Activated CD4-positive, alpha-beta T cell treated with anti-CD3 and anti-CD28 coated beads, Interleukin-2, amount 50 U/mL, for 24 hours (primary cell): ENCODE results near the gene TCOF1.
"Not testable (repeated sequence)": the region's sequence is repeated elsewhere in the genome, so short reads cannot be mapped to it uniquely, and the experiment has no call there.

Source experiments
- DNase-seq, 2 donors: peaks; one replicate each; pipeline ENCODE4 v3.0.0-alpha.2; 2020; ENCODE audit warnings: low read depth in 1 of 2, low spot score in 1 of 2

The TCOF1 gene

DNA sequence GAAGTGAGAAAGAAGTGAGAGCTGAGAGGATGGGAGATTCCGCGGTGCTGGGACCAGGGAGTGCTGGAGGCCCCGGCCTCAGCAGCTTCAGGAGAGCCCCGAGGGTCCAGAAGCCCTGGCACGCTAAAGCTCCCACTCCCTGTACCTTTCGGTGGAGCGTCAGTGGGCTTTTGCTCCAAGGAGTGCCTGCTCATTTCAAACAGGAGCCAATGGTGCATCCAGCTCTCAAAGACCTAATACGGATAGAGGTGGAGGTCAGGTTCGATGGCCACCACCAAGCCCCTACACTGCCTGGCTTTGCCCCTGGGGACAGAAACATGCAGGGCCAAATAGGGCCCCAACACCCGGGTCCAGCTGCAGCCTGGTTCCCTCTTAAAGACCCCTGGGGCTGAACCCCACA lies 47.0 kb downstream of the TCOF1 start:
- no peak for DNase-seq

DNA sequence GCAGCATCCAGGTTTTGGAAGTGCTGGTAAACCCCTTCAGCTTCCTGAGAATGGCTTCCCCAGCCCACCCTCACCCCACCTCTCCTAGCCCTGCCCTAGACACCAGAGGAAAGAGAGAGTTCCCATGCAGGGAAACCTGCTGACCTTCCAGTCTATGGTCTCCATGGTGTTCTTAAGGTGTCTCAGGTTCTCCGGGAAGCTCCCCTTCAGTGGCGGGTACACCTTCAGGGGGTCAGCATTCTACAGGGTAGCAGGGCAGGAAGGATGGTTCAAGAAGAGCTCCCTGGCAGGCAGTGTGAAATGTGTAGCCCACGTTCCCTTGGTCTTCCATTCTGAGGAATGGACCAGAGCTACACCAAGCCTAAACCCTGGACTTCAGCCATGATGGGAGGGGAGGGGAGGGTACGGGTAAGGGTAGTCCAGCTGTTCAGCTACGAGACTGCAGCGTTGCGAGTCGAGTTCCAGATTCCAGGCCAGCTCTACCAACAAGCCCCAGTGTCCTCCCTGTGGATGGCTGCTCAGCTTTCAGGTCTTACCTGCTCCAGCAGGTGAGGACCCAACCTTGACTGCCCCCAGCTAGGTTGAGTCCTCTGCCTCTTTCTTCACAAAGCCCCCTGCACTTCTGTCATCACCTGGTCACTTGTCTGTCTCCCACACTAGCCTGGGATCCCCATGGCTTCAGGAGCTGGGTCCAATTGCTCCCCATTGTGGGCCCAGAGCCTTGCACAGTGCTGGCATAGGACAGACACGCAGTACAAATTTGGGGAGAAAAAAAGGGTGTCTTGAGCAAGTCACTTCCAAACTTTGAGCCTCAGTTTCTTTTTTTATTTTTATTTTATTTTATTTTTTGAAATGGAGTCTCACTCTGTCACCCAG lies 47.7 kb downstream of the TCOF1 start:
- no peak for DNase-seq

DNA sequence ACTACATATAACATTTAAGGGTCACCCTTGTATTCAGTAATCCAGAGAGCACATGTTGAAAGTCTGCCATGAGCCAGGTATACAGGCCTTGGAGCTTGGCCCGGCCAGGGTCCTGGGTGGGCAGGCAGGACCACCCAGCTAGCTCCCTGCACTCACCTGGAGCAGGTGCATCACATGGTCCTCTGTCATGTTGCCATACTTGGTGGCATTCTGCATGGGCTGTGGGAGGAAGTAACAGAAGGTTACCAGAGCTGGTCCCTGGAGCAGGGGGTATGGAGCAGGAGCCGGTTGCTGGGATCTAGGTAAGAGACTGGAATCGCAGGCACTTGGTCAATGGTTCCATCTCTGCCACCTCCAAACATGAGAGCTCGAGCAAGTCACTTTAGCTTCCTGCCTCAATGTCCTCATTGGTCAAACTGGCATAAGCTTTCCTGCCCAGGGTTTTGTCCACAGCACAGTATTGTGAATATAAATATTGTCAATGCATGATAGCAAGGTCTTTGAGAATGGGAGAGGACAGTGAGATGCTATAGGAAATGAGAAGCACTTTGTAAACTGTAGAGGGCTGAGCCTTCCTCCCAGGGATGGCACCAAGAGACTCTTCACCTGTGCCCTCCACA lies 48.7 kb downstream of the TCOF1 start:
- no peak for DNase-seq

DNA sequence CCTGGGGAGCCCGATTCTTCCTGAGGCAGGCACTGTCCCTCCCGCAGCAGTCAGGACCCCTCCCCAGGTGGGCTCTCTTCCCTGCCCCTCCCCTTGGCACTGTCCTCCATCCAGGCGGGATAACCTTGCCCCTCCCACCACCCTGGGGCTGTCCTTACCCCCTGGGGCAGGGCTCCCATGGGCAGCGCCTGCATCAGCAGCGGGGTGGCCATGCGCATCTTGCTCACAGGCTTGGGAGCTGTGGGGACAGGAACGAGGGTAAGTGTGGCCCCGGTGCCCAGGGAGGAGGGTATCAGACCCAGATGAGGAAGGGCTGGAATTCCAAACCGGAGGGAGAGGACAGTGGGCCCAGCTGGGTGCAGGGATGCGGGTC lies 49.2 kb downstream of the TCOF1 start:
- no peak for DNase-seq

DNA sequence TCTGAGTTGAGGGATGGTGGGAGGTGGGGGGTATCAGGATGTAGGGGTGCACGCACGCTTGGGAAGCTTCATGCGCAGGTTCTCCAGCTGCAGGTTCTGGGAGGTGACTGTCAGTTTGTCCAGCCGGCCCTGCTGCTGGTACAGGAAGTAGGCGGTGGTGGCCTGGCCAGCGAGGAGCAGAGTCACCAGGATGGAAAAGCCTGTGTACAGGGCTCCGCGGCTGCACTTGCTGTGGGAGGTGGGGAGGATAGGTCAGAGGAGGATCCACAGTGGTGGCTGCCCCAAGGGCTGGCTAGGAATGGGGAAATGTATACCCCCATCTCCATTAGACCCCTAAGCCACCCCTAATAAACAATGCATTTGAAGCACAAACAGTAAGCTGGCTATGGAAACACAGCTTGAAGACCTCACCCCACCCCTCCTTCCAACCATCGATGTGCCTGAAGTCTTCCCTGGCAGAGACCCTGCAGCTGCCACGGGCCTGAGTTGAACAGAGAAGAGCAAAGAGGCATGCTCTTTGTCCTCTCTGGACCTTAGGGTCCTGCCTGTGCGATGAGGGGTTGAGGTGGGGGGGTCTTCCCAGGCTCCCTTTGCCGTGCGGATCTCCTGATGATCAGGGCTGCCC lies 49.7 kb downstream of the TCOF1 start:
- DNase-seq = no peak

DNA sequence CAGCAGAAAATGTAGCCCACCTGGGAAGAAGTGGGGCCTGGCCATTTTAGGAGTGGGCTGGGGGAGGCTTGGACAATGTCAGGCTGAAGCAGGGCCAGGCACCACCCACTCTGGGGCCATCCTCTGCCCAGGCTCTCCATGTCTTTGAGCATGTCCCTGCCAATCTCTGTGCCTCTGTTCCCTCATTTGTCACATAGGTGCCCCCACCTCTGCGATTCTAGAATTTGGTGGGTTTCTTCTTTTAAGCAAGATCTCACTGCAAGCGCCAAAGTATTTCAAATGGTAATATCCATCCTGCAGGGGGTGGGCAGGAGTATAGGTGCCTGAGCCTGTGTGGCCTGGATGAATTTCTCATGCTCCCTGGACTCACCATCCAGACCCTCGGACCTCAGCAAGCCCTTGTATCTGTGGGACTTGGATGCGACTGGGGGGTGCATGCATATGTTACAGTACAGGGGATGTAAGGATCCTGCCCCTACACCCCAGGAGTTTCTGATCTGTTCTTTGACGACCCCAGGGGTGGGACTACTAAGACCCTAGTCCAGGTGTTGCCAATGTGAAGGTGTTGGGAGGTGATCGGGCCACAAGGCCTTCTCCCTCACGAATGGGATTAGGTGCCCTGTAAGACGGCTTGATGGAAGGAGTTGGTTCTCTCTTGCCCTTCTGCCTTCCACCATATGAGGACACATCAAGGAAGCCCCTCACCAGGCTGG lies 50.9 kb downstream of the TCOF1 start:
- no peak for DNase-seq

DNA sequence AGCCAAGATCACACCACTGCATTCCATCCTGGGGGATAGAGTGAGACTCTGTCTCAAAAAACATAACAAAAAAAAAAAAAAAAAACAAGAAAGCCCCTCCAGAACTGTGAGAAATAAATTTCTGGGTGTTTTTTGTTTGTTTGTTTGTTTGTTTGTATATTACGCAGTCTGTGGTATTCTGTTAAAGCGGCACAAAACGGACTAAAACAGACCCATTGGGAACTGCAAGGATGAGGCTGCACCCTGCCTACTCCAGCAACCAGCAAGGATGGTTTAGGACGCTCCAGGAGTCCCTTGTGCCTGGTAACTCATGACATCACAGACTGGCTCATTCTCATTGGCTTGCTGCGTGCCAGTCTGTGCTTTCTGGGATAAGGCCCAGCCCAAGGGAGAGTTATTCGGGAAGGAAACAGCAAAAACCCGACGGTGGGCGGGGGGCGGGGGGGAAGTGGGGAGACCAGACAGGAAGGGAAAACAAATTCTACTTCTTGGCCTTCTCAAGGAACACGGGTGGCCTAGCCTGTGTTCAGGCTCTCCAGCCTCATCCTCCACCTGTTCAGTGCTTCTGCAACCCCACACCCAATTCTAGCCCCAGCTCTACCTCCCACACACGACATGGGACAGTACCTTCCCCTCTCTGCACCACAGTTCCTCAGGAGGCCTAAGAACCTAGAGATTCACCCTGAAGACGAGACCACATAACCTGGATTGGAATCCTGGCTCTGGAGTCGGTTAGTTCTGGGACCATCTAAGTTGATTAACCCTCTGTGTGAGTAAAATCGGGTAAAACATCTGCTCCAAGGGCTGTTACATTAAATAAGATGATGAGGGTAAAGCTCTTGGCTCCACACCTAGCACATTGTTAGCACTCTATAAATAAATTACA lies 52.4 kb downstream of the TCOF1 start:
- DNase-seq = peak in 1 of 2 donors; percentile 30

DNA sequence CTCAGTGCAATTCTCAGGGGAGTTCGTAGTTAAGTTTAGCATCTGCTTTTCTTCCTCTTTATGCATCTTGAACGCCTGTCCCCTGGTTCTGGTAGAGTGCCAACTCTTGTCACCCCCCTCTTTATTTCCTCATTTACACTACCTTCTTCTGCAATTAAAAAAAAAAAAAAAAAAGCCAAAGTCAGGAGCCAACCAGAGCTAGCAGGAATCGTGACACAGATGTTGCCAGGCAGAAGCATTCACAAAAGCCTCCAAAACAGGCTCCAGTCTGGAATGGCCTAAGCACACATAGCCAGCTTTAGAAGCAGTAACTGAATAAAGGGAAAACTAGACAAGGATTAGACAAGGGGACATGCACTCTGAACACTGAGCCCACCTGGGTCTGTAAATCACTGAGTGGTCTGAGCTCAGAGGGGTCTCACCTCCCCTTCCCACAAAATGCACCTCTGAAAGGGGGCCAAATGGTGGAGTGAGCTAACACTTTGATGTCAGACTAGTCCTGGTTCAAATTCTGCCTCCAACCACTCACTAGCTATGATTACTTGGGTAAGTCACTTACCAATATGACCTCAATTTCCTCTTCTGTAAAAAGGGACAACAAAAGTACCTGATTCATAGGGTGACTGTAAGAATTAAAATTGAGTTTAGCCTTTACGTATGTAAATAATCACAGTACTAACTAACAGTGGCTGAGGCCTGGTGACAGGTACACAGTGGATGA lies 53.2 kb downstream of the TCOF1 start:
- peak in 1 of 2 donors; percentile 24 for DNase-seq

DNA sequence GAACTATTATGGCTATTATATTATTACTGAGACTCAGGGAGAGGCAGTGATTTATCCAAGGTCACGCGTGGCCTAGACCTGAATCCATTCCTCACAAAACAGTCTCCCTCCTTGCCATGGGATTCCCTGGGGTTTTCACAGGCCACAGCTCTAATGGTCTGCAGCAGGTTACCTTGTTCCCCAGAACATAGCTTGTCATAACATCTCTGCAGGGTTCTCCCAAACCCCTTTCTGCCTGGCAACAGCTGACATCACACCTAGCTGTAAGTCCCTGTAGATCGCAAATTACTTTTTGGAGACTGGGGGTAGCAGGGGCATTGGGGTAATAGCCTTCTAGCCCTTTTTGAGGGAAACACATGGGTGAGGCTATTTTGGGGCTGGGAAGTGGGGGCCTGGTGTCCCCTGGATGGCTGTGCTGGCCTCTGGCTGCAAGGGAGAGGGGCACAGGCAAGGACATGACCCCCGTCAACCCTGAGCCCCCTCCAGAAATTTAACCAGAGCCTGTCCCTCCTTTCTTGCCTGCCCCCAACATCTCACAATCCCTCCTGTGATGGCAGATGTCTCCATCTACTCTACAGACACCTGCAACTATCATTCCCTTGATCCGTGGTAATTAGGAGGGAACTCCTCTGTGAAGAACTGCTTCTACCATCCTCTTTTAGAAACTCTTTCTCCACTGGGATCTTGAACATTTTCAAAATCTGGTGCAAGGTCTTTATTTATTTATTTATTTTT lies 53.9 kb downstream of the TCOF1 start:
- peak; percentile 35 to 52 for DNase-seq

DNA sequence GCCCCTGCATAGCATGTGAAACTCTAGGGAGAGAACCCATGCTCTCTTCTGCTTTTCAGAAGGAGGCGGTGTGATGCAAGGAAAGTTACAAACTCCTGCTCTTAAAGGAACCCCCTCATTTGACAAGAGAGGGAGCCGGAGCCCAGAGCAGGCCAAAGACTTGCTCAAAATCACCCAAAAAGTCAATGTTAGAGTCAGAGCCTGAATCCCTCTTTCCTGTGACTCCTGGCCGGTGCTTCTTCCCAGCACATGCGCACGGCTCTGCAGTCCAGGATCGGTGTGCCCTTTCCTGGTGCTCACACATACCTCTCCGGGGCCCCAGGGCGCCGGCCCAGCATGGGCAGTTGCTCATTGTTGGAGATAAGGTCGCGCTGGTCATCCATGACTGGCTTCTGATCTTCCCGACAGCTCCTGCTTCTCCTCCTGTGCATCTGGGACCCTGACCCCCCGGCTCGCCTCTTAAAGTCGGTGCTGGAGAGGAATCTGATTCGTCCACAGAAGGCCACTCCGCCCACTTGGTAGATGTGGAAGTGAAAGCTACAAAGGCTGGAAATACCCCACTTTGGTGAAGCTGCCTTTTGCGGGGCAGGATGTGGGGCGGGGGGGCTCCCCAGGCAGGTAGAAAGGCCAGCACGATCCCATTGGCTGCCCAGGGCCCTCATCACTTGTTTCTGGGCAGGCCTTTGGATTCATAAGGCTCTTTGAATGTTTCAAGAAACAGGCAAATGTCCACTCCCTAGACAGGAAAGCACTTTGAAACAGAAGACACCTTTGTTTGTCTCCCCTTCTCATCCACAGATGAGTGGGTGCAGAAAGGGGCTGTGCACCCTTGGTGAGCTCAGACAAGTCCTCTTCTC lies 55.0 kb downstream of the TCOF1 start, which contains the start of gene CD74:
Gene CD74 (minus strand): TSS at position 592 of the 857 bp plus-strand sequence. CDS start 161 bp downstream, at position 431.
- DNase-seq = peak; percentile 77 to 85

DNA sequence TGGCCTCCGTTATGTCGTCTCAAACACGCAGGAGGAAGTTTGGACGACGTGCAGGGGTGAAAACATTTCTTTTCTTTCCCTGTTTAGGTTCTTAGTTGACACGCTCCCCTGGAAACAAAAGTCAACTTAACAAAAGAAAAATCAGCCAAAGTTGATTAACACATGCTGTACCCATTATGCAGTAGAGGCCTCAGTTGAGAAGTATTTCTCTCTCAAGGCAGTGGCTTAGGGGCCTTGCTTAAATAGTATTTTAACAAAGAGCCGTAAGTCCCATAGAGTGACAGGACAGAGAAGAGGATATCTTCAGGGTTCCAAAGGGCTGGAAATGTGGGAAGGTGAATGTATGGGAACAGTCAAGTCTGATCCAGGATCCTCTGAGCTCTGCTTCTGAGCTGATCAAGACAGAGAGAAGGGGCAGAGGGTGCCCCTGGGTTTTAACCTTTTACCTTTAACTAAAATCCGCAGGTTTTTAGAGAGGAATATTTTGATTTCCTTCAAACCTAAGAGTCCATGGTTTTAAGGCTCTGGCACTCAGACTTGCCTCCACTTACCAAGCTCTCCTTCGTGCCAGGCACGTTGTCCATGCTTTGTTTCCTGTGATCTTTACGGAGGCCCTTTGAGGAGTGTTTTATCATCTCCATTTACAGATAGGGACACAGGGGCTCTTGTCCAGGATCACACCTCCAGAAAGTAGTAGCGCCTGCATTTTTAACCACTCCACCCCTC lies 55.8 kb downstream of the TCOF1 start:
- no peak for DNase-seq

DNA sequence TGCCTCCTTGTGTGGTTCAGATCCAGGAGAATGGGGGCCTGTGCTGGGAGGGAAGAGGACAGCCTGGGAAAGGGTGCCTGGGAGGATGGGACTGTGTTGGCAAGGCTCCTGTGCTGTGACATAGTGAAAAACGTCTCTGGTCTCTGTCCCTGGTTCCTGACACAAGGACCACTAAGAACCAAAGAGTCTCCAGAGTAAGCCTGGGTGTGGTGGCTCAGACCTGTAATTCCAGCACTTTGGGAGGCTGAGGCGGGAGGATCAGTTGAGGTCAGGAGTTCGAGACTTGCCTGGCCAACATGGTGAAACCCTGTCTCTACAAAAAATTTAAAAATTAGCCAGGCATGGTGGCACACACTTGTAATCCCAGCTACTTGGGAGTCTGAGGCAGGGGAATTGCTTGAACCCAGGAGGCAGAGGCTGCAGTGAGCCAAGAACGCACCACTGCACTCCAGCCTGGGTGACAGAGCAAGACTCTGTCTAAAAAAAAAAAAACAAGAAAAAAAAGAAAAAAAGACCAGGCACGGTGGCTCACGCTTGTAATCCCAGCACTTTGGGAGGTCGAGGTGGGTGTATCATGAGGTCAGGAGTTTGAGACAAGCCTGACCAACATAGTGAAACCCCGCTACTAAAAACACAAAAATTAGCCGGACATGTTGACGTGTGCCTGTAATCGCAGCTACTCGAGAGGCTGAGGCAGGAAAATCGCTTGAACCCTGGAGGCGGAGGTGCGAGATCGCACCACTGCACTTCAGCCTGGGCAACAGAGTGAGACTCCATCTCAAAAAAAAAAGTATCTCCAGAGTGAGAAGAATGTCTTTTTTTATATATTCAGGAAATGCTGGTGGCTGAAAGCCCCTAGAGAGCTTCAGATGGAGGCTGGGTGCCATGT lies 56.6 kb downstream of the TCOF1 start:
- not testable (repeated sequence) for DNase-seq

DNA sequence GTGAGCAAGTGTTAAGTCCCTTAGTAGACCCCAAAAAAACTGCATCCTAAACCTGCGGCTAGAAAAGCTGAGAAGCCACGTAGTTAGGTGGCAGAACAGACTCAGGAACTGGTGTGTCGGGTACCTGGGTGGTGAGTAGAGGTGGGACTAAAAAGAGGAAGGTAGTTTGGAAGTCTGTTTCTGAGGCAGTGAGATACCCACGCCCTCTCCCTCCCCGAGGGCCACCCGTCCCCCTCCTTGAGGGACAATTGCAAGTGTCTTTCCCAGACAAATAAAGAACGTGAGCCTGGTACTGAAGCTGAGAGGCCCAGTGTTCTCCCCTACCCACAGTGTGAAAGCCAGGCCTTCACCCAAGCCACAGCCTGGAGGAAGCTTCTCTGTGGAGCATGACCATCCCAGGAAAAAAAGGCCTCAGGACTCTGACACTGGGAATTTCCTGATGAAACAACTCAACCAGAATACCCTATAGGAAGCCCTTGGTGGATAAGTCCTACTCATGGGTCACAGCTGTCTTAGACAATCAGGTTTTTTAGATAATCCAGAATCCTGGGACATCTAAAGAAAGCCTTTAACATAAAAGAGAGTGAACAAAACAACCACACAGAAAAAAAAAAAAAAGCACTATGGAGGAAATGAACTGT lies 62.3 kb downstream of the TCOF1 start:
- DNase-seq = no peak

DNA sequence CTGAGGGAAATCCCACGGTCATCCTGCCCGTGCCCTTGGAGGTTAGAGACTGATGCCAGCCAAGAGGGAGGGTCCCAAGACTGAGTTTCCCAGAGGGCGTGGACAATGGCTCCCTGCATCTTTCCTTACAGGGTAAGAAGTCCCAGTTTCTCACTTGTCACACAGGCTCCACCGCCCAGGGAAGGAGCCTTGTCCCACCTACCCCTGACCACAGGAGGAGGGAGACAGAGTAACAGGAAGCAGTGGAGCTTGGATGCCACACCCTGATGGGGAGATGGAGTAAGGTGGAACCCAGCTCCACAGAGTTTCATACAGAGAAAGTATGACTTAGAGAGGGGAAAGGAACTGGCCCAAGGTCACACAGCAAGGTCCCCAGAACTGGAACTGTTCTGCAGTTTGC lies 64.6 kb downstream of the TCOF1 start:
- DNase-seq = no peak

DNA sequence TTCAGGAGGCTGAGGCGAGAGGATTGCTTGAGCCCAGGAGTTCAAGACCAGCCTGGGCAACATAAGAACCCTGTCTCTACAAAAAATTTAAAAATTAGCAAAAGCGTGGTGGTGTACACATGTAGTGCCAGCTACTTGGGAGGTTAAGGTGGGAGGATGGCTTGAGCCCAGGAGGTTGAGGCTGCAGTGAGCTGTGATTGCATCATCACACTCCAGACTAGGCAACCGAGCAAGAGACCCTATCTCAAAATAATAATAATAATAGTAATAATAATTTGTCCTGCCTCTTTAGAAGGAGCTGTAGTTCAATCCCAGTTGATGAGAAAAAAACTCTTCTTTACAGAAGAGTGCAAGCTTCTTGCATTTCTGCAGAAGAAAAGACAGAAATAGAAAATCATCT lies 65.3 kb downstream of the TCOF1 start:
- DNase-seq = no peak

DNA sequence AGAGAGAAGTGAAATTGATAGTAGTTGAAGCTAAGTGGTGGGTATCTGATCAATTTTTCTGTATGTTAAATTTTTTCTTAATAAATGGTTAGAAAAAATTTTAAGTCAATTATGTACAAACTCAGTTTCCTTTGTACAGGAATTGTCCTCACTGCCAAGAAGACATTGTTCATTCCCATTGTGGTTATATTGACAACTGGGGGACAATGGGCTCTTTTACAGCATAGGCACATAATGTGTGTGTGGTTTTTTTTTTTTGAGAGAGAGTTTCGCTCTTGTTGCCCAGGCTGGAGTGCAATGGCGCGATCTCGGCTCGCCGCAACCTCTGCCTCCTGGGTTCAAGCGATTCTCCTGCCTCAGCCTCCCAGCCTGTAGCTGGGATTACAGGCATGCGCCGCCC lies 68.7 kb downstream of the TCOF1 start:
- DNase-seq = not testable (repeated sequence)
